ENCODE results near the gene IGFL2.
"Not testable (repeated sequence)": the region's sequence is repeated elsewhere in the genome, so short reads cannot be mapped to it uniquely, and the experiment has no call there.

Gene IGFL2

GRCh38 chr19:46204008-46204407 is 56.0 kb downstream of the IGFL2 start:
- TF ChIP-seq CTCF (IDR thresholded peaks at IDR 0.05; ENCODE audit: low read depth, low read length, missing control alignments) = no peak
- DNase-seq (ENCODE audit: low read depth) = no peak
- H3K4me3 ChIP-seq (ENCODE audit: low read depth, low read length) = no peak overlapping the region

- no peak overlapping the region for H3K4me3 ChIP-seq (ENCODE audit: low read depth, low read length)
- DNase-seq (ENCODE audit: low read depth) = no peak
- TF ChIP-seq CTCF (IDR thresholded peaks at IDR 0.05; ENCODE audit: low read depth, low read length, missing control alignments) = no peak
Measured at GRCh38 chr19:46205183-46205984, 57.3 kb downstream of the IGFL2 start.

- no peak for DNase-seq (ENCODE audit: low read depth)
Measured at GRCh38 chr19:46206176-46206575, 58.1 kb downstream of the IGFL2 start.

GRCh38 chr19:46206682-46207081 is 58.6 kb downstream of the IGFL2 start:
- H3K4me3 ChIP-seq (ENCODE audit: low read depth, low read length) = no peak overlapping the region
- TF ChIP-seq CTCF (IDR thresholded peaks at IDR 0.05; ENCODE audit: low read depth, low read length, missing control alignments) = no peak
- DNase-seq (ENCODE audit: low read depth) = no peak

More at GRCh38 chr19:46206176-46206575, 58.1 kb downstream of the IGFL2 start:
- no peak for TF ChIP-seq CTCF (IDR thresholded peaks at IDR 0.05; ENCODE audit: low read depth, low read length, missing control alignments)
- no peak overlapping the region for H3K4me3 ChIP-seq (ENCODE audit: low read depth, low read length)

- not testable (repeated sequence) for H3K4me3 ChIP-seq (ENCODE audit: low read depth, low read length); DNase-seq (ENCODE audit: low read depth)
Measured at GRCh38 chr19:46207858-46208257, 59.8 kb downstream of the IGFL2 start.

GRCh38 chr19:46209051-46209450 is 61.0 kb downstream of the IGFL2 start:
- no peak for DNase-seq (ENCODE audit: low read depth)
- no peak for TF ChIP-seq CTCF (IDR thresholded peaks at IDR 0.05; ENCODE audit: low read depth, low read length, missing control alignments)
- H3K4me3 ChIP-seq (ENCODE audit: low read depth, low read length) = no peak overlapping the region

- TF ChIP-seq CTCF (IDR thresholded peaks at IDR 0.05; ENCODE audit: low read depth, low read length, missing control alignments) = no peak
- no peak overlapping the region for H3K4me3 ChIP-seq (ENCODE audit: low read depth, low read length)
- DNase-seq (ENCODE audit: low read depth) = no peak
Measured at GRCh38 chr19:46209472-46209871, 61.4 kb downstream of the IGFL2 start.

Measured in GM12864 (cell line).